Suprapubic skin (tissue), 4 donors: ENCODE measurements around the gene RALGDS. TPM values are rescaled to one million over a fixed set of nuclear protein-coding genes. Genes with fewer than 3 reads are reported as not detected.

Experiments
- DNase-seq, 2 donors: peaks; one replicate each; pipeline ENCODE4 v3.0.0-alpha.2; 2019; ENCODE audit warnings: low spot score in 2 of 2
- H3K27ac ChIP-seq: fragments of 200-600 bp; sonication (generic); one replicate; pipeline ENCODE4 v1.5.1; 2019
- H3K27me3 ChIP-seq: fragments of 200-600 bp; sonication (generic); one replicate; pipeline ENCODE4 v1.5.1; 2019
- H3K36me3 ChIP-seq: fragments of 200-600 bp; sonication (generic); one replicate; pipeline ENCODE4 v1.5.1; 2019
- H3K4me1 ChIP-seq: fragments of 200-600 bp; sonication (generic); one replicate; pipeline ENCODE4 v1.5.1; 2019
- H3K4me3 ChIP-seq: fragments of 200-600 bp; sonication (generic); one replicate; pipeline ENCODE4 v1.5.1; 2019; ENCODE audit warnings: mild to moderate bottlenecking
- H3K9me3 ChIP-seq: fragments of 200-600 bp; sonication (generic); one replicate; pipeline ENCODE4 v1.5.1; 2019
- CTCF ChIP-seq, 2 donors: fragments of 200-600 bp in 1 of 2; fragments of 450-650 bp in 1 of 2; sonication (generic) in 1 of 2; IDR thresholded peaks; one replicate each; pipeline ENCODE4 v1.5.1; 2016 to 2019; ENCODE audit warnings: antibody characterized with exemption in 2 of 2, mild to moderate bottlenecking in 1 of 2, moderate library complexity in 1 of 2
- EP300 ChIP-seq: sonication (generic); formaldehyde crosslinking; IDR thresholded peaks from one replicate; pipeline ENCODE4 v1.6.1; 2017; ENCODE audit warnings: antibody characterized with exemption
- POLR2A ChIP-seq, 2 donors: fragments of 450-650 bp; IDR thresholded peaks; one replicate each; pipeline ENCODE4 v1.6.1; 2017; ENCODE audit warnings: antibody characterized with exemption in 2 of 2, mild to moderate bottlenecking in 2 of 2, moderate library complexity in 2 of 2
- POLR2AphosphoS5 ChIP-seq, 3 donors: sonication (generic); formaldehyde crosslinking; IDR thresholded peaks; one replicate each; pipeline ENCODE4 v1.6.1; 2017; ENCODE audit warnings: antibody characterized with exemption in 3 of 3
- WGBS: methylation state at CpG from one replicate; pipeline ENCODE4 v1.1.5; 2018; 5-methylcytosine and 5-hydroxymethylcytosine counted together
- total RNA-seq, 4 donors: library from RNA; depleted of rRNA; stranded (reverse); fragments of >200 nt; gene quantifications; one replicate each; pipeline ENCODE4 v1.1.0, GENCODE V29; 2016

RALGDS gene
- total RNA-seq, 4 donors from 2014 or later, result 173 to 244 (median 212) TPM

- WGBS, result 36% methylated on average over 20 of the region's 54 CpGs
- H3K4me3 ChIP-seq, result peak overlapping the region; percentile 58
- no peak for TF ChIP-seq POLR2A (IDR thresholded peaks at IDR 0.05)
- no peak for TF ChIP-seq POLR2AphosphoS5 (IDR thresholded peaks at IDR 0.05)
- TF ChIP-seq CTCF (IDR thresholded peaks at IDR 0.05), result no peak
- TF ChIP-seq EP300, result no peak
- H3K27ac ChIP-seq, result peak overlapping the region; percentile 1
- H3K9me3 ChIP-seq, result no peaks in the 10 kb centered on the region
- H3K36me3 ChIP-seq, result no peaks in the 10 kb centered on the region
- H3K27me3 ChIP-seq, result peaks cover 6% of the 10 kb centered on the region
- DNase-seq, result peak in 1 of 2 donors; percentile 70
- H3K4me1 ChIP-seq, result peaks cover 26% of the 10 kb centered on the region
Measured at GRCh38 chr9:133162861-133163503, 41.9 kb upstream of the RALGDS start.

GRCh38 chr9:133161547-133161950, 40.5 kb upstream of the RALGDS start:
- peaks cover 26% of the 10 kb centered on the region for H3K4me1 ChIP-seq
- H3K27ac ChIP-seq, result no peak overlapping the region
- whole genome bisulfite sequencing, result 87% methylated on average over 4 of the region's 4 CpGs
- no peak for DNase-seq
- peaks cover 6% of the 10 kb centered on the region for H3K27me3 ChIP-seq
- no peak overlapping the region for H3K4me3 ChIP-seq
- no peaks in the 10 kb centered on the region for H3K36me3 ChIP-seq
- no peak for TF ChIP-seq CTCF (IDR thresholded peaks at IDR 0.05)
- no peak for TF ChIP-seq EP300
- no peak for TF ChIP-seq POLR2A (IDR thresholded peaks at IDR 0.05)
- no peak for TF ChIP-seq POLR2AphosphoS5 (IDR thresholded peaks at IDR 0.05)
- H3K9me3 ChIP-seq, result no peaks in the 10 kb centered on the region

- no peak overlapping the region for H3K4me3 ChIP-seq
- H3K27ac ChIP-seq, result no peak overlapping the region
- no peaks in the 10 kb centered on the region for H3K9me3 ChIP-seq
- peaks cover 26% of the 10 kb centered on the region for H3K4me1 ChIP-seq
- no peaks in the 10 kb centered on the region for H3K36me3 ChIP-seq
- DNase-seq, result peak in 1 of 2 donors; percentile 84
- no peak for TF ChIP-seq POLR2A (IDR thresholded peaks at IDR 0.05)
- TF ChIP-seq EP300, result no peak
- TF ChIP-seq CTCF (IDR thresholded peaks at IDR 0.05), result peak; percentile 70 to 83
- TF ChIP-seq POLR2AphosphoS5 (IDR thresholded peaks at IDR 0.05), result peak in 1 of 3 donors; percentile 50
- peaks cover 6% of the 10 kb centered on the region for H3K27me3 ChIP-seq
- 58% methylated on average over 9 of the region's 9 CpGs for WGBS
Measured at GRCh38 chr9:133160742-133161546, 39.9 kb upstream of the RALGDS start.

GRCh38 chr9:133158695-133159094, 37.7 kb upstream of the RALGDS start:
- Histone ChIP-seq H3K4me1 (peaks cover 16% of the 10 kb centered on the region), H3K36me3 (no peaks in the 10 kb centered on the region), H3K9me3 (no peaks in the 10 kb centered on the region), H3K27ac (no peak overlapping the region), H3K4me3 (no peak overlapping the region), H3K27me3 (peaks cover 6% of the 10 kb centered on the region)
- 87% methylated on average over 3 of the region's 3 CpGs for WGBS
- TF ChIP-seq POLR2A (IDR thresholded peaks at IDR 0.05) (no peak), POLR2AphosphoS5 (IDR thresholded peaks at IDR 0.05) (no peak), EP300 (no peak), CTCF (IDR thresholded peaks at IDR 0.05) (no peak)
- DNase-seq, result no peak

- Histone ChIP-seq H3K36me3 (no peaks in the 10 kb centered on the region), H3K27me3 (no peaks in the 10 kb centered on the region), H3K9me3 (no peaks in the 10 kb centered on the region), H3K4me3 (no peak overlapping the region), H3K4me1 (no peaks in the 10 kb centered on the region), H3K27ac (no peak overlapping the region)
- WGBS, result 80% methylated on average over 8 of the region's 9 CpGs
- DNase-seq, result no peak
- TF ChIP-seq POLR2AphosphoS5 (IDR thresholded peaks at IDR 0.05) (no peak), POLR2A (IDR thresholded peaks at IDR 0.05) (no peak)
Measured at GRCh38 chr9:133155156-133155555, 34.1 kb upstream of the RALGDS start.
